A673 (cell line): ENCODE results near the gene TAF10. TPM values are rescaled to one million over a fixed set of nuclear protein-coding genes. Genes with fewer than 3 reads are reported as not detected.

Source experiments
- BruUV-seq: library from RNA; stranded (reverse); fragments of 400-500 nt; replicated peaks from 2 replicates; lab custom pipeline; 2021; lab: Mats Ljungman, UMichigan
- CTCF ChIA-PET: fragments of 300-600 bp; sonication (Branson Sonifier 250); formaldehyde crosslinking; loops from one replicate; lab custom pipeline; 2022; ENCODE audit warnings: antibody characterized with exemption; lab: Charles Lee
- POLR2A ChIA-PET: fragments of 300-600 bp; sonication (Branson Sonifier 250); formaldehyde crosslinking; loops from one replicate; lab custom pipeline; 2022; ENCODE audit warnings: antibody characterized with exemption; ENCODE audit not compliant: low non-redundant PET; lab: Charles Lee
- DNase-seq: peaks from one replicate; pipeline ENCODE4 v3.0.0-alpha.2; 2015; ENCODE audit warnings: low spot score
- H3K27ac ChIP-seq: fragments of 200-600 bp; sonication (generic); 2 replicates; pipeline ENCODE4 v1.5.1; 2016; ENCODE audit warnings: mixed run types, low read depth, mild to moderate bottlenecking, mixed read lengths, antibody characterized with exemption, low read length; ENCODE audit not compliant: poor library complexity, severe bottlenecking
- H3K27me3 ChIP-seq: fragments of 200-600 bp; sonication (generic); replicated peaks from 2 replicates; pipeline ENCODE4 v1.6.1; 2017; ENCODE audit warnings: mixed run types, low read depth, mild to moderate bottlenecking, mixed read lengths, antibody characterized with exemption, low read length; ENCODE audit not compliant: insufficient read depth, poor library complexity
- H3K36me3 ChIP-seq: fragments of 200-600 bp; sonication (generic); 2 replicates; pipeline ENCODE4 v1.6.1; 2016; ENCODE audit warnings: mixed run types, mild to moderate bottlenecking, mixed read lengths, antibody characterized with exemption, low read length; ENCODE audit not compliant: insufficient read depth, poor library complexity, severe bottlenecking
- H3K4me1 ChIP-seq: fragments of 200-600 bp; sonication (generic); 2 replicates; pipeline ENCODE4 v1.6.1; 2017; ENCODE audit warnings: mixed run types, mild to moderate bottlenecking, mixed read lengths, antibody characterized with exemption, low read length; ENCODE audit not compliant: insufficient read depth, poor library complexity, severe bottlenecking
- H3K4me3 ChIP-seq: fragments of 200-600 bp; sonication (generic); 2 replicates; pipeline ENCODE4 v1.5.1; 2016; ENCODE audit warnings: low read depth, mixed run types, mild to moderate bottlenecking, mixed read lengths, low read length; ENCODE audit not compliant: poor library complexity, severe bottlenecking
- H3K9me3 ChIP-seq: fragments of 200-600 bp; sonication (generic); 2 replicates; pipeline ENCODE4 v1.6.1; 2016; ENCODE audit warnings: mixed run types, low read depth, mild to moderate bottlenecking, mixed read lengths, antibody characterized with exemption, low read length; ENCODE audit not compliant: poor library complexity, severe bottlenecking
- EZH2 ChIP-seq: fragments of 200-600 bp; sonication (generic); IDR thresholded peaks from 2 replicates; pipeline ENCODE4 v1.6.1; 2017; ENCODE audit warnings: borderline replicate concordance, low read depth, mild to moderate bottlenecking, mixed read lengths, antibody characterized with exemption, low read length; ENCODE audit not compliant: poor library complexity, severe bottlenecking
- intact Hi-C: fragments of 100-400 bp; cut with micrococcal nuclease; formaldehyde crosslinking; loops from one replicate; pipeline ENCODE4 v1.10.0; 2022; ENCODE audit not compliant: unreplicated experiment
- total RNA-seq: library from RNA; stranded (reverse); gene quantifications from 2 replicates; pipeline ENCODE4 v1.2.3, GENCODE V29; 2021
- TF ChIP-seq, protein P1 (sequence below): fragments of 300-800, 200-600 bp; sonication (generic); conservative IDR thresholded peaks from 2 replicates; pipeline ENCODE4 v1.5.1; 2017; ENCODE audit warnings: low read depth, mild to moderate bottlenecking, antibody characterized with exemption, low read length, moderate library complexity, mixed read lengths

The TAF10 gene
- total RNA-seq, 1 experiment from 2014 or later: 112 TPM

DNA sequence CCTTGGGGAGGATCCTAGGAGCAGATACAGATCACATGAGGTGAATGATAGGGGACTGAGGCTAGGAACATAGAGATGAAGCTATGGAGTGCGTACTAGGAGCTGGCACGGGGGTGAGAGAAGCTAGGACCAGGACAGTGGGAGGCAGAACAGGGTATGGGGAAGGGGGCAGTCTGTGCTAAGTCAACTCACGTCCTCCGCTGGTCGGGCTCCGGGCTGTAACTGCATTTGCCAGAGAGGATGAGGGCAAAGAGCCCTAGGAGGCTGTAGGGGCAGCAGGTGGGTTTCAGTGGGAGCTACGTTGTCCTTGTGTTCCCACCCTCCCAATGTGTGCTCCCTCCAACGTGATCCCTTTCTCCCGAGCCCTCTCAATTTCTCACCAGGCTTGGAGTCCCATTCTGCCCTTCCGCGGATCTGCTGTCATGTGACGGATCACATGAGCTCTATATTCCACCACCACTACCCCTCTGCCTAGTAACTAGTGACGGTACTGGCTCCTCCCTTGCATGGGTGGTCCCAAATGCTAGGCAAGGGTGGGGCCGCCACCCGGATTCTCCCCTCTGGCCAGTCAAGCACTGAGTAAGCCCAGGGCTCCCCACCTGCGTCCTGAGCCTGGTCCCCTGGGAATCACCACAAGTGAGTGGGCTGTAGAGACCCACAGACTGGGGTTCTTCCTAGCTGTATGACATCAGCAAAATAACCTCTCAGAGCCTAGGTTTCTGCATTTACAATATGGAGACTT lies 7.2 kb upstream of the TAF10 start, which contains the start of gene TPP1:
TSS of gene TPP1 (minus strand) at position 419 of the 742 bp plus-strand sequence. CDS start at position 397, 22 bp downstream.
- TF ChIP-seq EZH2: no peak
- TF ChIP-seq, protein P1, sequence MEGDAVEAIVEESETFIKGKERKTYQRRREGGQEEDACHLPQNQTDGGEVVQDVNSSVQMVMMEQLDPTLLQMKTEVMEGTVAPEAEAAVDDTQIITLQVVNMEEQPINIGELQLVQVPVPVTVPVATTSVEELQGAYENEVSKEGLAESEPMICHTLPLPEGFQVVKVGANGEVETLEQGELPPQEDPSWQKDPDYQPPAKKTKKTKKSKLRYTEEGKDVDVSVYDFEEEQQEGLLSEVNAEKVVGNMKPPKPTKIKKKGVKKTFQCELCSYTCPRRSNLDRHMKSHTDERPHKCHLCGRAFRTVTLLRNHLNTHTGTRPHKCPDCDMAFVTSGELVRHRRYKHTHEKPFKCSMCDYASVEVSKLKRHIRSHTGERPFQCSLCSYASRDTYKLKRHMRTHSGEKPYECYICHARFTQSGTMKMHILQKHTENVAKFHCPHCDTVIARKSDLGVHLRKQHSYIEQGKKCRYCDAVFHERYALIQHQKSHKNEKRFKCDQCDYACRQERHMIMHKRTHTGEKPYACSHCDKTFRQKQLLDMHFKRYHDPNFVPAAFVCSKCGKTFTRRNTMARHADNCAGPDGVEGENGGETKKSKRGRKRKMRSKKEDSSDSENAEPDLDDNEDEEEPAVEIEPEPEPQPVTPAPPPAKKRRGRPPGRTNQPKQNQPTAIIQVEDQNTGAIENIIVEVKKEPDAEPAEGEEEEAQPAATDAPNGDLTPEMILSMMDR: no peak
- CTCF ChIA-PET: no interaction called here
- intact Hi-C loops: loop anchor here (2.0 to 10.0 kb wide), 3 partner anchors 64 to 234 kb away; partner anchors contain the start of gene MRPL17
- Histone ChIP-seq H3K4me1 (peaks cover 10% of the 10 kb centered on the region), H3K27ac (peak within 1 kb of the TSS; percentile 51), H3K4me3 (peak within 1 kb of the TSS; percentile 65), H3K9me3 (no peaks in the 10 kb centered on the region), H3K36me3 (no peaks in the 10 kb centered on the region), H3K27me3 (no peaks in the 10 kb centered on the region)
- no TSS peak for BruUV-seq
- POLR2A ChIA-PET: no interaction called here
- peak; percentile 94 for DNase-seq

DNA sequence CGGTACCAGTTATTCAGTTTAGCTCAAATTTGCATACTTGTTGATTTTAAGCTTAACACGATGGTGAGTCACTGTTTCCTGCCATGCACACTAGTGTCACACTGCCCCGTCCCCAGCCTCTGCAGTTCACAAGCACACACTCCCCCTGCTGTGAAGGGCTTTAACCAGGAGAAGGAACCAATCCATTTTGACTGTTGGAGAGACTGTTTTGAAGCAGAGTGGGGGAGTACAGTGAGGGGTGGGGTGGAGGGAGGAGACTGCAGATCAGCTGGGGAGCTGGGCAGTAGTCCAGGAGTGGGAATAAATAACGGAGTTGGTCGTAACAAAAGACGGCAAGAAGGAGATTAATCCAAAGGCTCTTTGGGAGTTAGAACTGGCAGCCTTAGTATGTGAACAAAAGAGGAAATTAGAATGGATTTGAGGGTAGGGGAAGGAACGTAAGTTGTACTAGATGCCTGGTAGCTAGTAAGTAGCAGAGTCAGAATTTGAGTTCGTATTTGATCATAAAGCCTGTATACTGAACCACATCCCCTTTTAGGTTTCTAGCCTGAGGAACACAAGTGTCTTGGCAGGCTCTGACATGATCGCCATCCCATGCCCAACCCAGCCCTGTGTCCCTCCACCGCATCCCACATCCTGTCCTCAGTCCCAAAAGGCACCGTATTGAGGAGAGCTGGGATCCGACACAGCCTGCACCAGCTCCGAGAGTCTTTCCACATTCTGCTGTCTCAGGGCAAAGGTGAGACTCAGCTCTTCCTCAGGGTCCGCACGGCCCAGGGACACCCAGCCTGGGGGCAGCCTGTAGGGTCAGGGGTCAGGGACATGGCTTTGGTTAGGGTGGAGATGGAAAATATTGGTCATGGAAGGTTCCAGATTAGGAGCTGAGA lies 6.3 kb upstream of the TAF10 start:
- Histone ChIP-seq H3K4me3 (peak overlapping the region; percentile 65), H3K27me3 (no peaks in the 10 kb centered on the region), H3K36me3 (no peaks in the 10 kb centered on the region), H3K27ac (peak overlapping the region; percentile 51), H3K9me3 (no peaks in the 10 kb centered on the region), H3K4me1 (peaks cover 10% of the 10 kb centered on the region)
- ChIA-PET CTCF (no interaction called here), POLR2A (no interaction called here)
- intact Hi-C loops: loop anchor here (2.0 to 10.0 kb wide), 3 partner anchors 64 to 234 kb away; partner anchors contain the start of gene MRPL17
- peak; percentile 93 for DNase-seq
- no TSS peak for BruUV-seq
- TF ChIP-seq, protein P1: no peak
- TF ChIP-seq EZH2: no peak

DNA sequence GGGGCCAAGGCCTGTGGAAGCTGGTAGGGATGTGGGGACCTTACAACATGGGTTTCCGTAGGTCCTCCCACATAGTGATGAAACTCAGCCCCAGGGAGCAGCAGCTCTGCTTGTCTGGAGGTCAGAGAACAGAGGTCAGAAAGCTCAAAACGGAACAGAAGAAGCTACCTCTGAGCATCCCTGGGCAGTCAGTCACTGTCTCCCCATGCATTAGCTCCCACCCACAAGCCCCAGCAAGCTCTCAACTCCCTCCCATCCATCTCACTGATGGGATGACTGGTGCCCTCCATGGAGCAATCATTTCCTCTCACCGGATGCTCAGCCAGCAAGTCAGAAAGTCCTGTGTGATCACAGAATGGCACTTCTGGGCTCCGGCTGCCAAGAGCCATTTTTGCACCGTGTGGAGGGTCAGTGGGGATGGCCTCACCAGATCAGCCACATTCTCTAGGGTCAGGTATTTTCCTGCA lies 5.3 kb upstream of the TAF10 start:
- intact Hi-C loops: loop anchor here (5.0 to 10.0 kb wide), 2 partner anchors 150 to 233 kb away; no protein-coding TSS in a partner anchor
- H3K27ac ChIP-seq: peak overlapping the region; percentile 17
- TF ChIP-seq EZH2: no peak
- TF ChIP-seq, protein P1: no peak

More for the DNA sequence above, 5.3 kb upstream of the TAF10 start:
- no peaks in the 10 kb centered on the region for H3K9me3 ChIP-seq
- BruUV-seq: no TSS peak
- ChIA-PET CTCF (interaction anchor here (0.6 kb wide), 1 partner anchor 66 kb away, joined by 3 read pairs; the partner anchor contains the start of gene MRPL17), POLR2A (interaction anchor here (0.5 to 0.9 kb wide), 2 partner anchors 272 to 914 kb away, joined by 3 read pairs; no protein-coding TSS in a partner anchor)
- peak; percentile 67 for DNase-seq
- H3K4me3 ChIP-seq: peak overlapping the region; percentile 65
- peaks cover 10% of the 10 kb centered on the region for H3K4me1 ChIP-seq
- no peaks in the 10 kb centered on the region for H3K36me3 ChIP-seq
- H3K27me3 ChIP-seq: no peaks in the 10 kb centered on the region
